Breast epithelium (tissue), 3 donors: ENCODE data around the gene UBXN6.

Source experiments
- POLR2A ChIP-seq: fragments of 450-650 bp; IDR thresholded peaks from one replicate; pipeline ENCODE4 v1.6.1; 2016; ENCODE audit warnings: antibody characterized with exemption, mild to moderate bottlenecking, moderate library complexity
- POLR2AphosphoS5 ChIP-seq, 3 donors: sonication (generic); formaldehyde crosslinking; IDR thresholded peaks; one replicate each; pipeline ENCODE4 v1.6.1; 2017; ENCODE audit warnings: antibody characterized with exemption in 3 of 3
- TF ChIP-seq, protein P1 (sequence below), 3 donors: fragments of 450-650 bp; IDR thresholded peaks; one replicate each; pipeline ENCODE4 v1.5.1; 2016 to 2017; ENCODE audit warnings: antibody characterized with exemption in 3 of 3, mild to moderate bottlenecking in 3 of 3, moderate library complexity in 3 of 3

DNA sequence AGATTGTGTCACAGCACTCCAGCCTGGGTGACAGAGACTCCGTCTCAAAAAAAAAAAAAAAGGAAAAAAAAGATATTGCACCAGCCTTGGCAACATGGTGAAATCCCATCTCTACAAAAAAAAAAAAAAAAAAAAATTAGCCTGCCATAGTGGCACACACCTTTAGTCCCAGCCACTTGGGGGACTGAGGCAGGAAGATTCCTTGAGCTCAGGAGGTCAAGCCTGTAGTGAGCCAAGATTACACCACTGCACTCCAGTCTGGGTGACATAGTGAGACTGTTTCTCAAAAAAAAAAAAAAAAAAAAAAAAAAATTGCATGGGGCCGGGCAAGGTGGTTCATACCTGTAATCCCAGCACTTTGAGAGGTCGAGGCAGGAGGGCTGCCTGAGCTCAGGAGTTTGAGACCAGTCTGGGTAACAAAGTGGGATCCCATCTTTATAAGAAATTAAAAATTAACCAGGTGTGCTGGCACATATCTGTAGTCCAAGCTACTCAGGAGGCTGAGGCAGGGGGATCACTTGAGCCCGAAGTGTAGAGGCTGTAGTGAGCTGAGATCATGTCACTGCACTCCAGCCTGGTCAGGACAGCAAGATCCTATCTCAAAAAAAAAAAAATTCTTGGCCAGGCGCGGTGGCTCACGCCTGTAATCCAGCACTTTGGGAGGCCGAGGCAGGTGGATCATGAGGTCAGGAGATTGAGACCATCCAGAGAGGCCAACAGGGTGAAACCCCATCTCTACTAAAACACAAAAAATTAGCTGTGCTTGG, 7.4 kb upstream of the UBXN6 start:
- TF ChIP-seq, protein P1, sequence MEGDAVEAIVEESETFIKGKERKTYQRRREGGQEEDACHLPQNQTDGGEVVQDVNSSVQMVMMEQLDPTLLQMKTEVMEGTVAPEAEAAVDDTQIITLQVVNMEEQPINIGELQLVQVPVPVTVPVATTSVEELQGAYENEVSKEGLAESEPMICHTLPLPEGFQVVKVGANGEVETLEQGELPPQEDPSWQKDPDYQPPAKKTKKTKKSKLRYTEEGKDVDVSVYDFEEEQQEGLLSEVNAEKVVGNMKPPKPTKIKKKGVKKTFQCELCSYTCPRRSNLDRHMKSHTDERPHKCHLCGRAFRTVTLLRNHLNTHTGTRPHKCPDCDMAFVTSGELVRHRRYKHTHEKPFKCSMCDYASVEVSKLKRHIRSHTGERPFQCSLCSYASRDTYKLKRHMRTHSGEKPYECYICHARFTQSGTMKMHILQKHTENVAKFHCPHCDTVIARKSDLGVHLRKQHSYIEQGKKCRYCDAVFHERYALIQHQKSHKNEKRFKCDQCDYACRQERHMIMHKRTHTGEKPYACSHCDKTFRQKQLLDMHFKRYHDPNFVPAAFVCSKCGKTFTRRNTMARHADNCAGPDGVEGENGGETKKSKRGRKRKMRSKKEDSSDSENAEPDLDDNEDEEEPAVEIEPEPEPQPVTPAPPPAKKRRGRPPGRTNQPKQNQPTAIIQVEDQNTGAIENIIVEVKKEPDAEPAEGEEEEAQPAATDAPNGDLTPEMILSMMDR (IDR thresholded peaks at IDR 0.05) = no peak
- TF ChIP-seq POLR2A (no peak), POLR2AphosphoS5 (IDR thresholded peaks at IDR 0.05) (no peak)
